ENCODE measurements around the gene IQSEC1.

IQSEC1 gene

GRCh38 chr3:13085081-13085845 lies 12.0 kb upstream of the IQSEC1 start:
- DNase-seq, result no peak

- no peak for DNase-seq
Measured at GRCh38 chr3:13083898-13084297, 10.7 kb upstream of the IQSEC1 start.

GRCh38 chr3:13083254-13083653 lies 10.0 kb upstream of the IQSEC1 start:
- DNase-seq, result no peak

- DNase-seq, result no peak
Measured at GRCh38 chr3:13082677-13083076, 9.4 kb upstream of the IQSEC1 start.

- no peak for DNase-seq
Measured at GRCh38 chr3:13081603-13082360, 8.6 kb upstream of the IQSEC1 start.

GRCh38 chr3:13080591-13080990 lies 7.4 kb upstream of the IQSEC1 start:
- DNase-seq, result no peak

GRCh38 chr3:13080026-13080425 lies 6.8 kb upstream of the IQSEC1 start:
- DNase-seq, result no peak

GRCh38 chr3:13079510-13079909 lies 6.3 kb upstream of the IQSEC1 start:
- no peak for DNase-seq

GRCh38 chr3:13079051-13079450 lies 5.8 kb upstream of the IQSEC1 start:
- DNase-seq, result no peak

GRCh38 chr3:13078163-13078905 lies 5.1 kb upstream of the IQSEC1 start:
- peak; percentile 45 for DNase-seq

GRCh38 chr3:13077431-13078162 lies 4.4 kb upstream of the IQSEC1 start:
- DNase-seq, result peak; percentile 51

GRCh38 chr3:13075986-13076654 lies 2.9 kb upstream of the IQSEC1 start:
- DNase-seq, result no peak

GRCh38 chr3:13075318-13075717 lies 2.1 kb upstream of the IQSEC1 start:
- DNase-seq, result no peak

GRCh38 chr3:13074006-13074375 lies 762 bp upstream of the IQSEC1 start:
- DNase-seq, result no peak

GRCh38 chr3:13072600-13073325 lies 466 bp downstream of the IQSEC1 start:
- DNase-seq, result no peak

GRCh38 chr3:13072239-13072599 lies 1.0 kb downstream of the IQSEC1 start:
- DNase-seq, result no peak

- DNase-seq, result no peak
Measured at GRCh38 chr3:13071695-13072094, 1.5 kb downstream of the IQSEC1 start.

GRCh38 chr3:13070391-13071070 lies 2.7 kb downstream of the IQSEC1 start:
- no peak for DNase-seq

GRCh38 chr3:13069495-13069894 lies 3.7 kb downstream of the IQSEC1 start:
- no peak for DNase-seq

- no peak for DNase-seq
Measured at GRCh38 chr3:13068269-13069010, 4.8 kb downstream of the IQSEC1 start.

All from NCI-H774 (cell line).